Mucosa of stomach (tissue), 1 donor: ENCODE data around the gene UBE2C.
A peak's percentile ranks its signal among the peaks of the same experiment; 100 is the strongest.

Experiments
- H3K27me3 ChIP-seq: one replicate; pipeline ENCODE4 v1.7.0; 2013; ENCODE audit warnings: mild to moderate bottlenecking, low read length; ENCODE audit not compliant: control insufficient read depth, insufficient read depth
- H3K36me3 ChIP-seq: one replicate; pipeline ENCODE4 v1.7.0; 2013; ENCODE audit warnings: low read length; ENCODE audit not compliant: control insufficient read depth, insufficient read depth
- H3K4me1 ChIP-seq: one replicate; pipeline ENCODE4 v1.7.0; 2013; ENCODE audit warnings: mild to moderate bottlenecking, low read length; ENCODE audit not compliant: control insufficient read depth, insufficient read depth
- H3K4me3 ChIP-seq: one replicate; pipeline ENCODE4 v1.7.0; 2013; ENCODE audit warnings: low read length
- H3K9ac ChIP-seq: one replicate; pipeline ENCODE4 v1.7.0; 2013; ENCODE audit warnings: mild to moderate bottlenecking, low read length, moderate library complexity
- H3K9me3 ChIP-seq: one replicate; pipeline ENCODE4 v1.7.0; 2013; ENCODE audit warnings: mild to moderate bottlenecking, low read length, moderate library complexity; ENCODE audit not compliant: control insufficient read depth
- donor health status: Pancreatic carcinoma.

UBE2C gene

GRCh38 chr20:45853484-45853883, 41.0 kb downstream of the UBE2C start:
- Histone ChIP-seq H3K9me3 (no peaks in the 10 kb centered on the region), H3K9ac (no peak overlapping the region), H3K36me3 (no peaks in the 10 kb centered on the region), H3K4me3 (no peak overlapping the region), H3K4me1 (peaks cover 13% of the 10 kb centered on the region), H3K27me3 (no peaks in the 10 kb centered on the region)

- Histone ChIP-seq H3K9me3 (no peaks in the 10 kb centered on the region), H3K4me3 (peak within 1 kb of the TSS; percentile 85), H3K4me1 (peaks cover 24% of the 10 kb centered on the region), H3K9ac (peak within 1 kb of the TSS; percentile 90), H3K36me3 (no peaks in the 10 kb centered on the region), H3K27me3 (no peaks in the 10 kb centered on the region)
Measured at GRCh38 chr20:45857114-45857881, 44.9 kb downstream of the UBE2C start, which contains the start of the genes ACOT8 and ZSWIM3. Gene ACOT8, minus strand, starts transcription at chr20:45857392. Its CDS starts 77 bp downstream, at chr20:45857315. Gene ZSWIM3, plus strand, starts transcription at chr20:45857614. Its CDS starts 212 bp downstream, at chr20:45857826.

- Histone ChIP-seq H3K4me1 (peaks cover 24% of the 10 kb centered on the region), H3K36me3 (no peaks in the 10 kb centered on the region), H3K27me3 (no peaks in the 10 kb centered on the region), H3K4me3 (peak overlapping the region; percentile 85), H3K9ac (peak overlapping the region; percentile 90), H3K9me3 (no peaks in the 10 kb centered on the region)
Measured at GRCh38 chr20:45857882-45858216, 45.4 kb downstream of the UBE2C start.

GRCh38 chr20:45859916-45860315, 47.5 kb downstream of the UBE2C start:
- Histone ChIP-seq H3K9me3 (no peaks in the 10 kb centered on the region), H3K4me1 (peaks cover 20% of the 10 kb centered on the region), H3K9ac (no peak overlapping the region), H3K36me3 (no peaks in the 10 kb centered on the region), H3K27me3 (no peaks in the 10 kb centered on the region), H3K4me3 (no peak overlapping the region)

- H3K9ac ChIP-seq, result no peak overlapping the region
- no peaks in the 10 kb centered on the region for H3K36me3 ChIP-seq
- H3K27me3 ChIP-seq, result no peaks in the 10 kb centered on the region
- H3K4me1 ChIP-seq, result peaks cover 19% of the 10 kb centered on the region
- no peaks in the 10 kb centered on the region for H3K9me3 ChIP-seq
- no peak overlapping the region for H3K4me3 ChIP-seq
Measured at GRCh38 chr20:45860560-45861220, 48.2 kb downstream of the UBE2C start.

- no peaks in the 10 kb centered on the region for H3K27me3 ChIP-seq
- H3K4me1 ChIP-seq, result peaks cover 12% of the 10 kb centered on the region
- H3K9ac ChIP-seq, result no peak overlapping the region
- H3K4me3 ChIP-seq, result no peak overlapping the region
- H3K9me3 ChIP-seq, result no peaks in the 10 kb centered on the region
- no peaks in the 10 kb centered on the region for H3K36me3 ChIP-seq
Measured at GRCh38 chr20:45861221-45862075, 49.0 kb downstream of the UBE2C start.

- Histone ChIP-seq H3K27me3 (no peaks in the 10 kb centered on the region), H3K4me1 (peaks cover 17% of the 10 kb centered on the region), H3K9me3 (no peaks in the 10 kb centered on the region), H3K4me3 (no peak overlapping the region), H3K9ac (no peak overlapping the region), H3K36me3 (no peaks in the 10 kb centered on the region)
Measured at GRCh38 chr20:45863543-45864470, 51.4 kb downstream of the UBE2C start.

- Histone ChIP-seq H3K4me1 (peaks cover 8% of the 10 kb centered on the region), H3K9me3 (no peaks in the 10 kb centered on the region), H3K27me3 (no peaks in the 10 kb centered on the region), H3K4me3 (no peak overlapping the region), H3K36me3 (no peaks in the 10 kb centered on the region), H3K9ac (no peak overlapping the region)
Measured at GRCh38 chr20:45866454-45866853, 54.0 kb downstream of the UBE2C start.
